Measurements from ENCODE around the gene LMNTD1. TPM values are rescaled to one million over a fixed set of nuclear protein-coding genes. Genes with fewer than 3 reads are reported as not detected.

LMNTD1 gene
- total and polyA plus RNA-seq, 9 of the 15 experiments (the other 6 are each of a cell fraction or from before 2014, with no cell fraction given), result not detected

- Histone ChIP-seq H3K4me3 (no peak overlapping the region), H3K27me3 (ENCODE audit: control insufficient read depth in 2 of 2, insufficient read depth in 2 of 2, low read length in 2 of 2) (no peaks in the 10 kb centered on the region), H3K4me1 (replicated peaks in 1 of 2; ENCODE audit: control insufficient read depth in 2 of 2, insufficient read depth in 2 of 2, low read length in 2 of 2) (no peaks in the 10 kb centered on the region), H3K79me2 (ENCODE audit: control insufficient read depth, insufficient read depth, low read length) (no peaks in the 10 kb centered on the region), H3K27ac (ENCODE audit: extremely low read depth, low read depth, low read length) (no peak overlapping the region), H3K9ac (ENCODE audit: insufficient read depth in 1 of 2, low read depth in 2 of 2, low read length in 2 of 2) (no peak overlapping the region), H3K4me2 (ENCODE audit: insufficient read depth, low read length) (no peak overlapping the region), H3K36me3 (ENCODE audit: control insufficient read depth, insufficient read depth, low read length) (no peaks in the 10 kb centered on the region), H2AFZ (ENCODE audit: low read depth, low read length) (no peak overlapping the region), H3K9me1 (ENCODE audit: control insufficient read depth, insufficient read depth, low read length) (no peaks in the 10 kb centered on the region), H4K20me1 (replicated peaks; ENCODE audit: control insufficient read depth, insufficient read depth, low read length) (no peaks in the 10 kb centered on the region), H3K9me3 (replicated peaks; ENCODE audit: control insufficient read depth, insufficient read depth, low read depth, low read length) (no peaks in the 10 kb centered on the region)
- intact Hi-C loops (cut with micrococcal nuclease), result no loop called here
- ATAC-seq (no peak), DNase-seq (ENCODE audit: extremely low read depth in 1 of 4, low spot score in 3 of 4) (no peak), FAIRE-seq (no peak)
- 0% methylated on average over 1 of the region's 1 CpG for WGBS (ENCODE audit: insufficient coverage, low coverage, missing lambda C conversion rate)
- BruUV-seq (replicated peaks), result no TSS peak
- no peak for TF ChIP-seq DPF2 (IDR thresholded peaks at IDR 0.05)
- no peak for TF ChIP-seq BRCA1 (IDR thresholded peaks at IDR 0.05)
- no peak for TF ChIP-seq BRCA1 (CRISPR knock-in tag; IDR thresholded peaks at IDR 0.05)
- no peak for TF ChIP-seq SRSF7 (optimal IDR thresholded peaks at IDR 0.05; ENCODE audit: low read depth, low read length)
- TF ChIP-seq CTCF (IDR thresholded peaks at IDR 0.05 in 2 of 3, conservative IDR thresholded peaks at IDR 0.05 in 1 of 3; ENCODE audit: insufficient read depth in 2 of 3, low read depth in 1 of 3, low read length in 3 of 3), result no peak
- TF ChIP-seq SMARCA5 (IDR thresholded peaks at IDR 0.05), result no peak
- TF ChIP-seq ZBTB7A (IDR thresholded peaks at IDR 0.05; ENCODE audit: borderline replicate concordance, control insufficient read depth, low read depth, low read length), result no peak
- no peak for TF ChIP-seq NFATC3 (IDR thresholded peaks at IDR 0.05)
- no peak for TF ChIP-seq FOXP1 (CRISPR knock-in tag; IDR thresholded peaks at IDR 0.05)
- POLR2A ChIA-PET, result no interaction called here
- in situ Hi-C loops (cut with MboI), result no loop called here
- CTCF ChIA-PET (ENCODE audit: low intra/inter-chr PET ratio), result no interaction called here
Measured at GRCh38 chr12:25480145-25480544, 72.9 kb downstream of the LMNTD1 start.

All from K562 (cell line).